ENCODE measurements around the gene DUSP7. TPM values are rescaled to one million over a fixed set of nuclear protein-coding genes. Genes with fewer than 3 reads are reported as not detected.

The DUSP7 gene
- 14.8 to 17.7 TPM (median 16.2 TPM) in 5 replicates for total RNA-seq (2022; extraction: Qiagen RNA extraction)

GRCh38 chr3:52056521-52056967 lies at the start of gene DUSP7:
TSS of gene DUSP7 (minus strand) at chr3:52056571. CDS start at chr3:52056366, 205 bp downstream.

Other genes starting within 250 kb of the DUSP7 start
- not detected in 5 replicates for gene IQCF2, start 195.0 kb downstream of the DUSP7 start, total RNA-seq (2022; extraction: Qiagen RNA extraction)
- gene IQCF5, start 181.0 kb downstream of the DUSP7 start, total RNA-seq (2022; extraction: Qiagen RNA extraction) = not detected in 5 replicates
- gene IQCF1, start 153.2 kb downstream of the DUSP7 start, total RNA-seq (2022; extraction: Qiagen RNA extraction) = 0.20 TPM in 1 of 5 replicates, not detected in the others
- 38.5 to 53.0 TPM (median 51.1 TPM) in 5 replicates for gene RRP9, start 114.7 kb downstream of the DUSP7 start, total RNA-seq (2022; extraction: Qiagen RNA extraction)
- 9.9 to 10.8 TPM (median 10.6 TPM) in 5 replicates for gene PARP3, start 114.2 kb downstream of the DUSP7 start, total RNA-seq (2022; extraction: Qiagen RNA extraction)
- gene GPR62, start 101.2 kb downstream of the DUSP7 start, total RNA-seq (2022; extraction: Qiagen RNA extraction) = not detected in 5 replicates
- gene PCBP4, start 89.1 kb downstream of the DUSP7 start, total RNA-seq (2022; extraction: Qiagen RNA extraction) = 10.8 to 15.6 TPM (median 14.3 TPM) in 5 replicates
- gene ABHD14B, start 82.5 kb downstream of the DUSP7 start, total RNA-seq (2022; extraction: Qiagen RNA extraction) = 25.4 to 35.6 TPM (median 35.3 TPM) in 5 replicates
- 13.2 to 16.8 TPM (median 15.4 TPM) in 5 replicates for gene ABHD14A, start 81.5 kb downstream of the DUSP7 start, total RNA-seq (2022; extraction: Qiagen RNA extraction)
- gene ACY1, start 73.0 kb downstream of the DUSP7 start, total RNA-seq (2022; extraction: Qiagen RNA extraction) = 20.9 to 28.2 TPM (median 26.8 TPM) in 5 replicates
- gene RPL29, start 60.7 kb downstream of the DUSP7 start, total RNA-seq (2022; extraction: Qiagen RNA extraction) = 1,305 to 1,473 TPM (median 1,350 TPM) in 5 replicates
- gene POC1A, start 97.9 kb upstream of the DUSP7 start, total RNA-seq (2022; extraction: Qiagen RNA extraction) = 15.1 to 20.8 TPM (median 19.8 TPM) in 5 replicates
- gene ALAS1, start 141.6 kb upstream of the DUSP7 start, total RNA-seq (2022; extraction: Qiagen RNA extraction) = 46.3 to 53.0 TPM (median 51.6 TPM) in 5 replicates
- gene TLR9, start 169.1 kb upstream of the DUSP7 start, total RNA-seq (2022; extraction: Qiagen RNA extraction) = 0.05 to 0.13 TPM in 2 of 5 replicates, not detected in the others
- 64.4 to 82.1 TPM (median 75.0 TPM) in 5 replicates for gene TWF2, start 182.6 kb upstream of the DUSP7 start, total RNA-seq (2022; extraction: Qiagen RNA extraction)
- 4.7 to 6.1 TPM (median 5.1 TPM) in 5 replicates for gene PPM1M, start 189.2 kb upstream of the DUSP7 start, total RNA-seq (2022; extraction: Qiagen RNA extraction)
- 47.6 to 53.3 TPM (median 49.6 TPM) in 5 replicates for gene WDR82, start 222.1 kb upstream of the DUSP7 start, total RNA-seq (2022; extraction: Qiagen RNA extraction)
- 3.4 to 5.1 TPM (median 4.4 TPM) in 5 replicates for gene GLYCTK, start 231.3 kb upstream of the DUSP7 start, total RNA-seq (2022; extraction: Qiagen RNA extraction)

All from A549 treated with CORT108297 at 1 μM for 4 hours (cell line).